GM18951 (cell line): Measurements from ENCODE around the gene SPATA46.

Experiments
- POLR2A ChIP-seq: IDR thresholded peaks from 4 replicates; pipeline ENCODE4 v1.6.1; 2011; ENCODE audit warnings: mild to moderate bottlenecking; ENCODE audit not compliant: insufficient read length, insufficient read depth; ENCODE audit errors: extremely low read depth
- in situ Hi-C: fragments of 300-500 bp; cut with MboI; formaldehyde crosslinking; loops from one replicate; pipeline ENCODE4 v1.12.0; 2022; ENCODE audit warnings: low sequenced_read_pairs, mixed read lengths, inconsistent platforms; ENCODE audit not compliant: unreplicated experiment

SPATA46 gene

GRCh38 chr1:162351246-162351842 is 25.3 kb downstream of the SPATA46 start:
- no peak for TF ChIP-seq POLR2A
- in situ Hi-C loops: no loop called here

DNA sequence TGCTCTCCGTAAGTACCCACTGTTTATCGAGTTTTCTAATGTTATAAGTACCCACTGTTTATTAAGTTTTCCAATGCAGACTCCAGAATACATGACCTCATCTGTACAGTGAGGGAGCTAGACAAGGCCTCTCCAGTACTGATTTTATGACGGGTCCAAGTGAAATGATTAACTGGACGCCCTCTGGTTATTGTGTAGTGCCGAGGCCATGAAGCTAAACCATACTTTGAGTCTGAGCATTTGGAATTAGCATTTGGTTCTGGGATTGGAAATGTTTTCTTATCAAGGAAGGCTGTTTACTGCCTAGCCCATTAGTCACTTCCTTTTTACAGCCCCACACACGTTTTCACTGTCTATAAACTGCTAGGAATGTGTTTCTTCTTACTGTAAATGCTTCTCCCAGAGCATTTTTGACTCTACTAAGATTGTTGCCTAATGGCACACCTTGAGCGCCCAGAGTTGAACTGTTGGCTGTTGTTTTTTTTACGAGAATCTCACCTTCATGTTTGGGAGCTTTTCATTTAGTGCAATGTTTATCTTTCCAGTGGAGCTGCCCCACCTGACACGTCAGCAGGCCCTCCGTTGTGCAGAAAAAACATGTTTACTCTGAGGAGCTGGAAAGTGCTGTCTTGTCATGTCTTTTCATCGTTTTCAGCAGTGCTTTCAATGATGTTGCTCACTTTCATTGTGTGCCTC is 26.9 kb downstream of the SPATA46 start:
- no peak for TF ChIP-seq POLR2A
- in situ Hi-C loops: no loop called here

DNA sequence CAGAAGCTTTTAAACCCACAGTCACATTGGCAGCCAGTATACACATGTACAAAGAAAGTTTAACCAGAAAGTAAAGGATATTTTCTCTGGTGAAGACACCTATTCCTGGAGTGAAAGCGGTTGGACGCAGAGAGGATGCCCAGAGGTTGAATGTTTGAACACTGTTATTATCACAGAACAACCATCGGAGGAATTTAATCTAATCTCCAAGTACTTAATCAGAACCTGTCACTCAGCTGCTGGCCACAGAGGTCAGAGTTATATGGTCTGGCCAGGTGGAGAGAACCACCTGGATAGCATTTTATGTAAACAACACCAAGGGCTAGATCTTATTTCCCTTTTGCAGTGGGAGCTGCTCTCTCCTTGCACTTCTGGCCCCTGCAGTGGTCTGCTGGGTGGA is 29.4 kb downstream of the SPATA46 start:
- no peak for TF ChIP-seq POLR2A
- in situ Hi-C loops: no loop called here

GRCh38 chr1:162343470-162343869 is 33.2 kb downstream of the SPATA46 start:
- TF ChIP-seq POLR2A: no peak
- in situ Hi-C loops: no loop called here

DNA sequence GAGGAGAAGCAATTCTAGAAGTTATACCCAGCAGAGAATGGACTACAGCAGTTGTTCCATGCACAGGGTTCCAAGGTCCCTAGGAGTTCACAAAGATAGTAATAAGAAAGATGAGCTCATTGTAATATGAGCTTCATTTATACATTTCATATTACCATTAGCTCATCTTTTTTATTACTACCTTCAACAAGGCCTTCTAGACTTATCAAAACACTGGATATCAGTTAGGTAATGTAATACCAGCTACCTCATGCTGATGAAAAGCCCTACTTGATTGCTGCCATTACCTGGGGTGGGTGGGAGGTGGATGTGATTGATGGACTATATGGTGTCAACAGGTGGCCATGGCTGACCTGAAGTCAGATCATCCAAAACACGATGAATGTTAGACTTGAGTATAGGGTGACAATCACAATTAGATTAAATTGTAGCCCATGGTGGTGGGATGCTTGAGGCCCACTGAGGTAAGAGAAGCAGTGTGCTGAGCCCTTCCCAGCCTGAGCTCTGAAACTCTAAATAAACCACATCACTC is 34.1 kb downstream of the SPATA46 start:
- in situ Hi-C loops: no loop called here

GRCh38 chr1:162336621-162337285 is 39.9 kb downstream of the SPATA46 start:
- TF ChIP-seq POLR2A: no peak
- in situ Hi-C loops: no loop called here

More for the DNA sequence above, 34.1 kb downstream of the SPATA46 start:
- no peak for TF ChIP-seq POLR2A

GRCh38 chr1:162335126-162335525 is 41.5 kb downstream of the SPATA46 start:
- TF ChIP-seq POLR2A: no peak
- in situ Hi-C loops: no loop called here

DNA sequence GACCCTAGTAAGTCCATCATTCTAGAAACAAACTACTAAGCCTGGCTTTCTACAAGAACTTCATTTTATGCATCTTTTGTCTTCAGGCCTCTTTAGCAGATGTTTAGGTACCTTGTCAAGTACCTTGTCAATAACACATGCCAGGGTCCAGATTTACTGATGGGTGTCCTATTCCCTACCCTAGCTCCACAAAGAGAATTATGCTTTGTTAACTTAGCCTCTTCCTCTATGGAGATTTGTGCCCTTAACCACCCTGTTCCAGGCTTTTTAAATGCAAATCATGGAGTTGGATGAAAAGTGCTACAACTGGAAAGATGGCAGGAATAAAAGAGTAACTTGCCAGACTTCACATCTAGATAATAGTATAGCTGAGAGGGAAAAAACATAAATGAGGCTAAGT is 42.7 kb downstream of the SPATA46 start:
- in situ Hi-C loops: no loop called here
- TF ChIP-seq POLR2A: no peak

DNA sequence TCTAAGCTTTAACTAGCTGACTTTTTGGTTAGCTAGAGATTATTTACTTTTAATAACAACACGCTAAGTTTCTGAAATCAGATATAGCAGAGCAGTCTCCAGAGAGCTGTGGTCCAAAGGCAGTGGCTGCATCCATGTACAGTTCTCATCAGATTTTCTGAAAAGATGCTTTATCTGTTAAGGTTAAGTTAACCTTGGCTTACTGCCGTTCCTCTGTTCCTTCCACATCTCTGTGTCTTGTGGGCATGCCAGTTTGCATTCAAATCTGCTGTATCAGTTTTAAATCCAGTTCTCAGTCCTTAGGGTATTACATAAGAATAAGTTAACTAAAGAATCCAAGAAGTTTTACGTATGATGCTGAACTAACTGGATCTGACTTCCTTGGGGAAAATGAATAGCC is 46.8 kb downstream of the SPATA46 start:
- no peak for TF ChIP-seq POLR2A
- in situ Hi-C loops: no loop called here

DNA sequence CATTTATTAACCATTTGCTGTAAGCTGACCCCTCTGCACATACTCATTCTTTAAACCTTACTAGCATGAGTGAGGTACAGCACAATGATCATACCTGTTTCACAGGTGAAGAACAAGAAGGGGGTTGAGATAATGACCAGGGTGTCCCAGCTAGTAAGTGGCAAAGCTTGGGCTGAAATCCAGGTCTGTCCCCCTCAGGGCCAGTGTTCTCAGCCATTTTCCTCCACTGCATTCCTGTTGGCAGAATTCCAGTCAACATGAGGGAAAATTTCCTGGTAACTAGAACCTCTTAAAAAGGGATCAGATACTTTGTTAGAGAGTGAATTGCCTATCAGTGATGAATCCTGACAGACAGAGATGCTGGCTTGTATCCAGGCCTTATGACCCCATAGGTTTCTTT is 48.1 kb downstream of the SPATA46 start:
- in situ Hi-C loops: no loop called here
- TF ChIP-seq POLR2A: no peak

DNA sequence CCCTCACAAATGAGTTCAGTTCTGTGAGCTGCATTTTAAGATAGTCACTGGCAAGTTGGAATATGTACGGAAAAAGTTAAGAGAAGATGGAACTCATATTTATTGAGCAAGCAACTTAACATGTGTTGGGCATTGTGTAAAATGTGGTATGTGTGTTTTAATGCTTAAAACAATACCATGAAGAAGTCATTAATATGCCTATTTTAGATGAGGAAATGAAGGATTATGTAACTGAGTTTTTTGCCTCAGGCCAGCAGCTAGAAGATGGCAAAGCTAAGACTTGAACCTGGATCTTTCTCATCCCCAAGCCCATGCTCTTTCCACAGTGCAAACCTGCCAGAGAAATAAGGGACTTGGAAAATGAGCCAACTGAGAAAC is 48.9 kb downstream of the SPATA46 start:
- in situ Hi-C loops: no loop called here
- TF ChIP-seq POLR2A: no peak

DNA sequence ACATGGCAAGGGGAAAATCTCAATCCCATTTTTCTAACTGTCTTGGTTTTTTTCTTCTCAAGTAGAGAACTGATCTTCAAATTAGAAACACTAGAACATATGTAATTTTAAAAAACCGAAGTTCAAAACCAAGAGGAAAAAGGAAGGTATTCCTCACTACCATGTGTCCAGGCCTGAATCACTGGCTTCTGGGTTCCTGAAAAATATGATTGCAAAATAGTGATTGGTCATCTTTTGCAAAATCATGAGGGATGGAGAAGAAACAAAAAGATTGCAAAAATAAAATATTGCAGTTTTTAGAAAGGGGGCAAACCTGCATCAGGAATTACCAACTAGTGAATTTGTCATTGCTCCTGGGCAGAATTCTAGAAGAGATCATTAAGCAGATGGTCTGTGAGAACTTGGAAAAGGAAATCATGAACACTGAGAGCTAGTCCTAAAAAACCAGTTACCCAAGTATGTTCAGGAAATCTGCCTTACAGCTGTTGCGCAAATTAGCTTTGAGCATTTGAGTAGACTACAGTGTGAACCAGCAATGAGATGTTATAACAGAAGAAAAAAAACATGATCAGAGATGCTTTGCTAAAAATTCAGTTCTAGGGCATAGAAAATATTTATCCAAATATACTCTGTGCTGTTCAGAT is 49.4 kb downstream of the SPATA46 start:
- in situ Hi-C loops: no loop called here
- no peak for TF ChIP-seq POLR2A

DNA sequence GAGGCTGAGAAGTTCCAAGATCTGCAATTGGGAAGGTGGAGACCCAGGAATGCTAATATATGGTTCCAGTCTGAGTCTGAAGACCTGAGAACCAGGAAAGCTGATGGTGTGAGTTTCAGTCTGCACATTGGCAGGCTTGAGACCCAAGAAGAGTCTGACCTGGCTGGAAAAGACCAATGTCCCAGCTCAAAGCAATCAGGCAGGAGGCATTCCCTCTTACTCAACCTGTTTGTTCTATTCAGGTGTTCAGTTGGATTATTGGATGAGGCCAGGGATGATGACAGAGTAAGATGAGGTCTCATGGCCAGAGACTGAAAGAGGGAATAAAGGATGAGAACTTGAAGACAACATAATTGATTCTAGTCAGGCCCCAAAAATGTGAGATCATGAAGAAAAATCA is 50.1 kb downstream of the SPATA46 start:
- TF ChIP-seq POLR2A: no peak
- in situ Hi-C loops: no loop called here
